HG02610 (cell line): ENCODE measurements around the gene KIN.
"Not testable (repeated sequence)": the region's sequence is repeated elsewhere in the genome, so short reads cannot be mapped to it uniquely, and the experiment has no call there.

ENCODE experiments used
- ATAC-seq: cut with Tn5 transposase; IDR thresholded peaks from one replicate; pipeline ENCODE4 v1.9.1; 2021; ENCODE audit warnings: mild to moderate bottlenecking, moderate library complexity; ENCODE audit not compliant: unreplicated experiment

Gene KIN

DNA sequence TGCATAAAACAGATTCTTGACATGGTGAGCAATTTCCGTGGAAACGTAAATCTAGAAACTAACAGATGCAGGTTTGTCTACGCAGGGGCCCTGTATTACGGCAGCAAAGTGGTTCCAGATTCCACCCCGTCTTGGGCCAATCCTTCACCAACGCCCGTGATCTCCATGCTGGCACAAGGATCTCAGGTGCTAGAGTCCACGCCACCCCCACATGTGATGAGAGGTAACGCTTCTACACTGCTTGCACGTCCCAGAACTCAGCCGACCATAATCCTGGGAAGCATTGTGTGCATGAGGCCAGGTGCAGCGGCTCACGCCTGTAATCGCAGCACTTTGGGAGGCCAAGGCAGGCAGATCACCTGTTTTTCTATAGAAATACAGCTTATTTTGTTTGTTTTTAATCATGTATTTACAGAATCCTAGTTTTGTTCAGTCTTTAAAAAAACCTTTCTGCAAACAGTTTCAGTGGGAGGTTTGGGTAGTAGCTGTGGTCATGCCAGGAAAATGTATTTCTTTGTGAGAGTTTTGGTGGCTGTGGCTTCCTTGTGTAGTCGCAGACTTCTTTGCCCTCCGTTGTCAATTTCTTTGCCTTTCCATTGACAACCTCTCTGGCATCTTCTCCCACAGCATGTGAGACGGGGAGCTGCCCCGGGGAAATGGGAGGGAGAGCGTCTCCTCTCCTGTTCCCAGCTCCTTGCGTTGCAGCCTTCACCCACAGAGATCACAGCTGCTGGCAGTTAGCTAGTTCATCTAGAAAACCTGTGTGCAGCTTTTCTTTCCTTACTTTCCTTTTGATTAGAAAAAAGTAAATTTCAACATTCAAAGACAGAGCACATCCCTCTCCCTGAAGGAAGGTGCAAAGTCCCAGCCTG, 49.0 kb downstream of the KIN start:
- ATAC-seq = no peak

- ATAC-seq = no peak
Measured at GRCh38 chr10:7734821-7735220, 53.0 kb downstream of the KIN start.

DNA sequence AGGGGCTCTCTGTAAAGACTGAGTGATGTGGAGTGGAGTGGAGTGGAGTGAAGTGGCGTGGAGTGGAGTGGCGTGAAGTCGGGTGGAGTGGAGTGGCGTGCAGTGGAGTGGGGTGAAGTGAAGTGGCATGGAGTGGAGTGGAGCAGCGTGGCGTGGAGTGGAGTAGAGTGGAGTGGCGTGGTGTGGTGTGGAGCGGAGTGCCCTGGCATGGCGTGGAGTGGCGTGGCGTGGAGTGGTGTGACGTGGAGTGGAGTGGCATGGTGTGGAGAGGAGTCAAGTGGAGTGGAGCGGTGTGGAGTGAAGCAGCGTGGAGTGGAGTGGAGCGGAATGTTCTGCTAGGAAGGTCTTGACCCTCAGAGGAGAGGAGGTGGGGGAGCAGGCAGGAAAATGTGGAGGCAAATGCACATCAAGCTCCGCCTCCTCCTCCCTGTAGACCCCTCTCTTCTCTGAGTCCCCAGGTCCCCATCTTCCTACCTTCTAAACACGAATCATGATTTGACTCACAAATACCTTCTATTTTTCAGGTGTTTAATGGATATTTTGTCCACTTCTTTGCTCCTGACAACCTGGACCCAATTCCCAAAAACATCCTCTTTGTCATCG, 64.8 kb downstream of the KIN start:
- no peak for ATAC-seq

GRCh38 chr10:7720478-7720877, 67.3 kb downstream of the KIN start:
- ATAC-seq = no peak

DNA sequence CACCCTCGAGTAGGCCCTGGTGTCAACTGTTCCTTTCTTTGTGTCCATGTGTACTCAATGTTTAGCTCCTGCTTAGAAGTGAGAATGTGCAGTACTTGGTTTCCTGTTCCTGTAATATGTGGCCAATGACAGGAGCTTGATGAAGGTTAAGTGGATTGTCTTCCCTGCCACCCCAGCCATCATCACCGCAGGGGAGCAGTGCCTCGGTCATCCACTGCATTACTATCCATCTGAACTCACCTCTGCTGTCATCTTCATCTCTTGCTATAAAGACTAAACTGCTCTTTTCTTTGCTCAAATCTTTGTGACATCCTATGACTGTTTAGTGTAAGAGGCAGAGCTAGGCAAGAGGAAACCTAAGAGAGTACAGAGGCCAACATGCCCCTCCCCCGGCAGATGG, 69.1 kb downstream of the KIN start:
- ATAC-seq = no peak

GRCh38 chr10:7717767-7718166, 70.0 kb downstream of the KIN start:
- no peak for ATAC-seq

- no peak for ATAC-seq
Measured at GRCh38 chr10:7715515-7715914, 72.3 kb downstream of the KIN start.

DNA sequence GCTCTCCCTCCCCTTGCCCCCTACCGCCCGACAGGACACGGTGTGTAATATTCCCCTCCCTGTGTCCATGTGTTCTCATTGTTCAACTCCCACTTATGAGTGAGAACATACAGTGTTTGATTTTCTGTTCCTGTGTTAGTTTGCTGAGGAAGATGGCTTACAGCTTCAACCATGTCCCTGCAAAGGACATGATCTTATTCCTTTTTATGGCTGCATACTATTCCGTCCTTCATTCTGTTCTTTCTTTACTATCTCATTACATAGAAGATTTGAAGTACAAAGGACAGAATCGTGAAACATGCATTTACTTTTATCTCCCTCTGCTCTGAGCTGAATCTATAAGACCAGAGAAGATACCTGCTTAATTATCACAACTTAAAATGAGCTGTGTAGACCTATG, 76.7 kb downstream of the KIN start:
- not testable (repeated sequence) for ATAC-seq

- ATAC-seq = no peak
Measured at GRCh38 chr10:7710446-7710845, 77.3 kb downstream of the KIN start.

- ATAC-seq = no peak
Measured at GRCh38 chr10:7708832-7709231, 79.0 kb downstream of the KIN start.

DNA sequence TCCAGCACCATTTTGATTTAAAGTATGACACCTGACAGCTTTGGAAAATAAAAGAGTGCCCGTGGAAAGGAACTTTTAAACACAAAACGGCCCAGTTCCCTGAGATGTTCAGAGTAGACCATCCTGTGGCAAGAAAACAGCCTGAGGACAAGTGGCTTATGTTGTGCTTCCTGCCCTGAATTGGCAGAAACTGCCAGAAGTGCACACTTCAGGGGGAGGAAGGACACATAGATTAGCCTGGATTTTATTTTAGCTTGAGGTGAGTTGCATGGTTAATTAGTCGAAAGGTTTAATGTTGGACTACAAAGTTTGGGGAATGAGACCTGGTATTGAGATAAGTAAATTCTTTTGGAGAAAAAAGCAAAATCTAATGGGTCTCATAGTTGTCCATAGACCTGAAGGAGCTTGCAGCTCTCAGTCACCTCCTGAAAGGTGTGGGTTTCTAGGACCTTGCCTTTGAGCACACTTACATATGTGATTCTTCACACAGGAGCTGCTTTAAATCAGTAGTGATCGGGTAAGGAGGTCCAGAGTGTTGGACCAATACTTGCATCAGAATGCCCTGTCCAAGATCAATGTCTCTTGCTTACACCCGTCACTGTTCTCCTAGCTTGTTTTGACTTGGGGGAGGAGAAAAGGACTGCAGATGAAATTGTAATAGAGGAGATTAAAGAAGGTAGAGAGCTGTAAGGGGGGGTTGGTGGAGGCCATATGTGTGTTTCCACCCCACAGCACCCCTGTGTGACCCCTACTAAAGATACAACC, 79.8 kb downstream of the KIN start:
- no peak for ATAC-seq

DNA sequence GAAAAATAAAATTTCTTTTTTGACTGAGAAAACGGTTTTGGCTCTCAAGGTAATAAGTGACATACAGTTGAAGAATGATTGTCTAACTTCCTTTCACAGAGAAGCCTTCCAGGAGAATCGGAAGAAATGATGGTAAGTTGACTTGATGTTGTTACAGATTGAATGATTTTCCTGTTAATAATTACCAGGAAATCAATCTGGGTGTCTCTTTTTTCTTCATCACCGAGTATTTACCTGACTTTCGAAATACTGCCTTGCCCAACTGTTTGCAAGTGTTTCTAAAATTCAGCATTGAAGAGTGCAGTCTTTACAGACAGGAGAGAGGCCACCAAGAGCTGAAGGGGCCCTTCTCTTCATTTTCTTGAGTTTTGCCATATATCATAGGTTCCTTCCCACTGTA, 80.7 kb downstream of the KIN start:
- no peak for ATAC-seq

DNA sequence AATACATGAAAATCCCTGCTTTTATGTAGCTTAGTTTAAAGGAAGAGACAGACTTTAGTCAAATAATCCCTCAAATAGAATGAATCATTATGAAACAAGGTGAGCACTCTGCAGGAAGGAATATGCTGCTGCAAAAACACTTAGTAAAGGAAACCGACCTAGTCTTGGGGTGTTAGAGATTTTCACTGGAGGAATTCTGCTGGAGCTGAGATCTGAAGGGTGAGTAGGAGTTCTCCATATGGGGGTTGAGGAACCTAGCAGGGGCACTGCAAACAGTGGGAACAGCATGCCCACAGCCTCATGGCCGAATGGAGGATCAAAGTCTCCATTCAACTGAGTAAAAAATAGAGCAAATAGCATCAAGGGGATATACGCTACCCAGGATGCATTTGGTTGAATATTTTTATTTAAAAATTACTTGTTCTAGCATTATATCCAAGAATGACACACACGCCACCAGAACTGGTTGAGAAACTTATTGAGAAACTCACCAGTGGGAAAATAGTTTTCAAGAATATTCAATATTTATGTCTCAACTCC, 81.2 kb downstream of the KIN start:
- ATAC-seq = no peak

DNA sequence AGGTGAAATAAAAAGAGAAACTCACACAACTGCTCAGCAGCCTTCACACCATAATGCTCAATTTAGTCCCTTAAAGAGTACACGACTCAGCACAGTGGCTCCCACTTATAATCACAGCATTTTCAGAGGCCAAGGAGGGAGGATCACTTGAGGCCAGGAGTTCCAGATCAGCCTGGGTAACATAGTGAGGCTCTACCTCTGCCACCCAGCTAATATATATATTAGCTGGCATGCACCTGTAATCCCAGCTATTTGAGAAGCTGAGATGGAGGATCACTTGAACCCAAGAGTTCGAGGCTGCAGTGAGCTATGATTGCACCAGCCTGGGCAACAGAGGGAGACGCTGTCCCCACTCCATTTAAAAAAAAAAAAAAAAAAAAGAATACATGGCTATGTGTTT, 82.5 kb downstream of the KIN start:
- no peak for ATAC-seq

DNA sequence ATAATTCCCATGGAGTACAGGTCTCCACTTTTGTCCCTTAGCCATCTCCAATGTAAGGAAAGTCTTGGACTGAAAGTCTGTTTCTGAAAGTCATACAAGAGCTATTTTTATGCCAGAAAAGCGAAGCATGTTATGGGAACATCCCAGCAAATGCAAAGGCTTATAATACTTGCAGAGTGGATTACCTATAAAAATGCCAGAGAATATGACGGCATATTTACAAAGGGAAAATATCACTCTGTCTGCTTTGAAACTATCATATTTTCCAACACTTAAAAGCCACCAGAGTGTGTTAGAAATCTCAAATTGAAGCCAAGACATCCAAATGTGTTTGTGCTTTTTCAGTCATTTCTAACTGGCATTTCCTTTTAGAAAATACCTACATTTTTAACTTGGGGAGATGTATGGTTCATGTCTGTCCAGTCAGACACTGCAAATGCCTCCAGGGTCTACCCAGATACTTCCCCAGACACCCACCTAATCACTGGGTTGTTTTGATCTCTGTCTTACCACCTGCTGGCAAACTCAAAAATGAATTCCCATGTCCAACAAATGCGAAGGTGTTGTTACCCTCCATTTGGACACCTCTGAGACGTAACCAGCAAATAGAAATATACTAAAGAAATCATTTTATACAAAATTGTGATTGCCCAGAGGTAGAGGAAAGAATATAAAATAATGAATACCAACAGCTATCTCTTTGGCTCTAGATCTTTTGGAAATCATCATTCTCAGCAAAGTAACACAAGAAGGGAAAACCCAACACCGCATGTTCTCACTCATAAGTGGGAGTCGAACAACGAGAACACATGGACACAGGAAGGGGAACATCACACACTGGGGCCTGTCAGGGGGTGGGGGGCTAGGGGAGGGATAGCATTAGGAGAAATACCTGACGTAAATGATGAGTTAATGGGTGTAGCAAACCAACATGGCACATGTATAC, 83.4 kb downstream of the KIN start:
- ATAC-seq = no peak

- ATAC-seq = no peak
Measured at GRCh38 chr10:7703140-7703539, 84.7 kb downstream of the KIN start, which contains the start of gene ITIH2. ITIH2 (plus strand) TSS chr10:7703316; CDS start chr10:7703435, 119 bp downstream.

DNA sequence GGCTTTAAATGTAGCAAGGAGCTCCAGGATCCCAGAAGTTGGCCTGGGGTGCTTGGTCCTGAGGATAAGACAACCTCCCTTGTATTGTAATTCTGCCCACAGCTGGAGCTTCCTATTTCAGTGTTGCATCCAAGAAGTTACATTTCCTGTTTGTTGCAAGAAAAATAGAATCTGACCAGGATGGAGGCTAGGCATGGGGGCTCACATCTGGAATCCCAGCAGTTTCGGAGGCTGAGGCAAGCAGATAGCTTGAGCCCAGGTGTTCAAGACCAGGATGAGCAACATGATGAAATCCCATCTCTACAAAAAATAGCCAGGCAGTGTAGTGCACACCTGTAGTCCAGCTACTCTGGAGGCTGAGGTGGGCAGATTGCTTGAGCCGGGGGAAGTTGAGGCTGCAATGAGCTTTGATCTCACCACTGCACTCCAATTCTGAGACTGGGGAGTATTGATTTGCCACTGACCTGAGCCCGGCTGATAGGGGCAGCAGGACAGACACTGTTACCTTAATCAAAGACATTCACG, 85.4 kb downstream of the KIN start:
- no peak for ATAC-seq

- no peak for ATAC-seq
Measured at GRCh38 chr10:7701158-7701742, 86.5 kb downstream of the KIN start.
